NCI-H2196 treated with DMSO at 0.1 percent for 48 hours (cell line): ENCODE measurements around the gene AKIRIN1.
A peak's percentile ranks its signal among the peaks of the same experiment; 100 is the strongest.
"Not testable (repeated sequence)": the region's sequence is repeated elsewhere in the genome, so short reads cannot be mapped to it uniquely, and the experiment has no call there.

ENCODE experiments used
- DNase-seq: peaks from one replicate; lab custom pipeline; 2025; ENCODE audit not compliant: unreplicated experiment; lab: John Stamatoyannopoulos, UW

Gene AKIRIN1

GRCh38 chr1:38994196-38994595 is 3.1 kb downstream of the AKIRIN1 start:
- no peak for DNase-seq

- DNase-seq = no peak
Observed at GRCh38 chr1:38997034-38997900, 6.2 kb downstream of the AKIRIN1 start.

GRCh38 chr1:38997901-38998190 is 6.8 kb downstream of the AKIRIN1 start:
- no peak for DNase-seq

- DNase-seq = no peak
Observed at GRCh38 chr1:39001516-39002421, 10.7 kb downstream of the AKIRIN1 start.

GRCh38 chr1:39003281-39003680 is 12.2 kb downstream of the AKIRIN1 start:
- no peak for DNase-seq

GRCh38 chr1:39003794-39004193 is 12.7 kb downstream of the AKIRIN1 start:
- DNase-seq = no peak

- DNase-seq = no peak
Observed at GRCh38 chr1:39006287-39006686, 15.2 kb downstream of the AKIRIN1 start.

- DNase-seq = no peak
Observed at GRCh38 chr1:39006726-39007645, 15.9 kb downstream of the AKIRIN1 start.

- not testable (repeated sequence) for DNase-seq
Observed at GRCh38 chr1:39014956-39015355, 23.9 kb downstream of the AKIRIN1 start.

GRCh38 chr1:39016604-39017171 is 25.6 kb downstream of the AKIRIN1 start:
- DNase-seq = no peak

- no peak for DNase-seq
Observed at GRCh38 chr1:39017266-39017665, 26.2 kb downstream of the AKIRIN1 start.

GRCh38 chr1:39020494-39020893 is 29.4 kb downstream of the AKIRIN1 start:
- DNase-seq = not testable (repeated sequence)

- DNase-seq = no peak
Observed at GRCh38 chr1:39021426-39021825, 30.4 kb downstream of the AKIRIN1 start.

- no peak for DNase-seq
Observed at GRCh38 chr1:39023140-39023539, 32.1 kb downstream of the AKIRIN1 start.

GRCh38 chr1:39026051-39026865 is 35.2 kb downstream of the AKIRIN1 start, which contains the start of gene NDUFS5:
Gene NDUFS5, plus strand, starts transcription at chr1:39026350. Its CDS starts 2,375 bp downstream, at chr1:39028725.
- DNase-seq = peak; percentile 89

- no peak for DNase-seq
Observed at GRCh38 chr1:39026866-39027507, 35.9 kb downstream of the AKIRIN1 start.

GRCh38 chr1:39034114-39034654 is 43.1 kb downstream of the AKIRIN1 start:
- DNase-seq = no peak

- DNase-seq = no peak
Observed at GRCh38 chr1:39036678-39037077, 45.6 kb downstream of the AKIRIN1 start.

- DNase-seq = no peak
Observed at GRCh38 chr1:39043513-39043912, 52.4 kb downstream of the AKIRIN1 start.
